Lower leg skin (tissue), 3 donors: Measurements from ENCODE around the gene BARX2.

Experiments
- CTCF ChIP-seq, 3 donors: fragments of 450-650 bp; IDR thresholded peaks; one replicate each; pipeline ENCODE4 v1.5.1; 2016; ENCODE audit warnings: antibody characterized with exemption in 3 of 3, mild to moderate bottlenecking in 3 of 3, moderate library complexity in 2 of 3
- POLR2A ChIP-seq, 2 donors: fragments of 450-650 bp; IDR thresholded peaks; one replicate each; pipeline ENCODE4 v1.6.1; 2016 to 2017; ENCODE audit warnings: antibody characterized with exemption in 2 of 2, mild to moderate bottlenecking in 1 of 2, moderate library complexity in 1 of 2

- TF ChIP-seq CTCF (IDR thresholded peaks at IDR 0.05) (no peak), POLR2A (IDR thresholded peaks at IDR 0.05) (no peak)
Measured at GRCh38 chr11:129380413-129380812, 4.8 kb downstream of the BARX2 start.
